ENCODE measurements around the gene RCOR3.
"Not testable (repeated sequence)": the region's sequence is repeated elsewhere in the genome, so short reads cannot be mapped to it uniquely, and the experiment has no call there.

The RCOR3 gene

GRCh38 chr1:211258756-211259637, at the start of gene RCOR3:
TSS of gene RCOR3 (plus strand) at chr1:211259366. CDS start at chr1:211259561, 195 bp downstream.
- TF ChIP-seq, protein P1, sequence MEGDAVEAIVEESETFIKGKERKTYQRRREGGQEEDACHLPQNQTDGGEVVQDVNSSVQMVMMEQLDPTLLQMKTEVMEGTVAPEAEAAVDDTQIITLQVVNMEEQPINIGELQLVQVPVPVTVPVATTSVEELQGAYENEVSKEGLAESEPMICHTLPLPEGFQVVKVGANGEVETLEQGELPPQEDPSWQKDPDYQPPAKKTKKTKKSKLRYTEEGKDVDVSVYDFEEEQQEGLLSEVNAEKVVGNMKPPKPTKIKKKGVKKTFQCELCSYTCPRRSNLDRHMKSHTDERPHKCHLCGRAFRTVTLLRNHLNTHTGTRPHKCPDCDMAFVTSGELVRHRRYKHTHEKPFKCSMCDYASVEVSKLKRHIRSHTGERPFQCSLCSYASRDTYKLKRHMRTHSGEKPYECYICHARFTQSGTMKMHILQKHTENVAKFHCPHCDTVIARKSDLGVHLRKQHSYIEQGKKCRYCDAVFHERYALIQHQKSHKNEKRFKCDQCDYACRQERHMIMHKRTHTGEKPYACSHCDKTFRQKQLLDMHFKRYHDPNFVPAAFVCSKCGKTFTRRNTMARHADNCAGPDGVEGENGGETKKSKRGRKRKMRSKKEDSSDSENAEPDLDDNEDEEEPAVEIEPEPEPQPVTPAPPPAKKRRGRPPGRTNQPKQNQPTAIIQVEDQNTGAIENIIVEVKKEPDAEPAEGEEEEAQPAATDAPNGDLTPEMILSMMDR (IDR thresholded peaks at IDR 0.05; ENCODE audit: borderline replicate concordance, insufficient read depth, low read depth, low read length) = peak; percentile 78

GRCh38 chr1:211210052-211210451, 49.1 kb upstream of the RCOR3 start:
- H3K4me3 ChIP-seq (ENCODE audit: low read depth, low read length) = no peak overlapping the region
- TF ChIP-seq, protein P1 (IDR thresholded peaks at IDR 0.05; ENCODE audit: borderline replicate concordance, insufficient read depth, low read depth, low read length) = no peak

More at GRCh38 chr1:211258756-211259637, at the start of gene RCOR3:
- peak within 1 kb of the TSS; percentile 86 for H3K4me3 ChIP-seq (ENCODE audit: low read depth, low read length)

- H3K4me3 ChIP-seq (ENCODE audit: low read depth, low read length) = no peak overlapping the region
- TF ChIP-seq, protein P1 (IDR thresholded peaks at IDR 0.05; ENCODE audit: borderline replicate concordance, insufficient read depth, low read depth, low read length) = no peak
Measured at GRCh38 chr1:211210965-211211364, 48.2 kb upstream of the RCOR3 start.

DNA sequence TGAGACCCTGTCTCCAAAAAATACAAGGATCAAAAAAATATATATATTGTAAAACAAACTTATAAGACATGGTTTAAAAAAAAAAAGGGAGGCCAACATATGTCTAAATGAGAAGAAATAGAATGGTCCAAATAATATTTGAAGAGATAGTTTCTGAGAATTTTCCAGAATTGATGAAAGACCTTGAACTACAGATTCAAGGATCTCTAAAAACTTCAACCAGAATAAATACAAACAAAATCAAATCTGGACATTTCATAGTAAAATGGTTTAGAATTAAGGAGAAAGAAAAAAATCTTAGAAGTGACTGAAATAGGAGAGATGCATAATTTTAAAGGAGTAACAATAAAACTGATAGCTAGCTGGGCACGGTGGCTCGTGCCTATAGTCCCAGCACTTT, 45.5 kb upstream of the RCOR3 start:
- no peak overlapping the region for H3K4me3 ChIP-seq (ENCODE audit: low read depth, low read length)
- TF ChIP-seq, protein P1 (IDR thresholded peaks at IDR 0.05; ENCODE audit: borderline replicate concordance, insufficient read depth, low read depth, low read length) = no peak

DNA sequence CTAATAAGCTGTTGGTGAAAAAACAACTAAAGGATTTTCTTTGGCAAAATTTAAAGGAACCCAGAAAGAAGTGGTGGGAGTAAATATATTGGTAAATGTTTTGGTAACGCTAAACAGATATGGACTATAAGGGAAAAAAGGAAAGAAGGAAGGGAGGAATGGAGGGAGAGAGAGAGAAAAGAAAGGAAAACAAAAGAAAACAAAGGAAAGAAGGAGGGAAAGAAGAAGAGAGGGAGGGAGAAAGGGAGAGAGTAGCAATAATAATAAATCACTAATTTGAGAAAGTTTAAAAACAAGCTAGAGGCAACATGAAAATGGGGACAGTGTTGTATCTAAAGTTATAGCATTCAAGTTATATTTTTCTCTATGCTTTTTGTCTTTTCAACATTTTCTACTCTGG, 43.6 kb upstream of the RCOR3 start:
- no peak overlapping the region for H3K4me3 ChIP-seq (ENCODE audit: low read depth, low read length)
- TF ChIP-seq, protein P1 (IDR thresholded peaks at IDR 0.05; ENCODE audit: borderline replicate concordance, insufficient read depth, low read depth, low read length) = no peak

DNA sequence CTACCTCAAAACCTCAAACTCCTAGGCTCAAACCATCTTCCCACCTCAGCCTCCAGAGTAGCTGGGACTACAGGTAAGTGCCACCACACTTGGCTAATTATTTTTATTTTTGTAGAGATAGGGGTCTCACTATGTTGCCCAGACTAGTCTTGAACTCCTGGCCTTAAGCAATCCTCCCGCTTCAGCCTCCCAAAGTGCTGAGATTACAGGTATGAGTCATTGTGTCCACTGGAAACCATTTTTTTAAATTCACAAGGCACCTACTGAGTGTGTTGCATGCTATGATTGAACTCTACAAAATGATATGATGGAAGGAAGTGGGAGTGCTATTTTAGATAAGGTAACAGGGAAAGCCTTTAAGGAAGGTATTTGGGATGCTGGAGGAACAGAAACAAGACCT, 41.8 kb upstream of the RCOR3 start:
- TF ChIP-seq, protein P1 (IDR thresholded peaks at IDR 0.05; ENCODE audit: borderline replicate concordance, insufficient read depth, low read depth, low read length) = no peak
- no peak overlapping the region for H3K4me3 ChIP-seq (ENCODE audit: low read depth, low read length)

DNA sequence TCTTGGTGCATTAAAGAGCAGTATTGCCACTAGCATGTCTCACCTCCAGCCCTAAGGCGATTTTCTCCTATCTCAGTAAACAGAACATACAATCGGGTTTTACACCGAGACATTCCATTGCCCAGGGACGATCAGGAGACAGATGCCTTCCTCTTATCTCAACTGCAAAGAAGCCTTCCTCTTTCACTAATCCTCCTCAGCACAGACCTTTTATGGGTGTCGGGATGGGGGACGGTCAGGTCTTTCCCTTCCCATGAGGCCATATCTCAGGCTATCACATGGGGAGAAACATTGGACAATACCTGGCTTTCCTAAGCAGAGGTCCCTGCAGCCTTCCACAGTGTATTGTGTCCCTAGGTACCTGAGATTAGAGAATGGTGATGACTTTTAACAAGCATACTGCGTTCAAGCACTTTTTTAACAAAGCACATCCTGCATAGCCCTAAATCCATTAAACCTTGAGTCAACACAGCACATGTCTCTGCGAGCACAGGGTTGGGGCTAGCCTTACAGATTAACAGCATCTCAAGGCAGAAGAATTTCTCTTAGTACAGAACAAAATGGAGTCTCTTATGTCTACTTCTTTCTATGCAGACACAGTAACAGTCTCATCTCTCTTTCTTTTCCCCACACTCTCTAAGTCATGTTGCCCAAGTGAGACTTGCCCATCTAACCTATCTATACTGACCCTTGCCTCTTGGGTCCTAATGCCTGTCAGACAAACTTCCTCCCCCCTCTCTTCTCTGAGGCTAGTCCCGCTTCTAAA, 36.5 kb upstream of the RCOR3 start:
- H3K4me3 ChIP-seq (ENCODE audit: low read depth, low read length) = not testable (repeated sequence)

GRCh38 chr1:211228573-211229364, 30.4 kb upstream of the RCOR3 start:
- not testable (repeated sequence) for H3K4me3 ChIP-seq (ENCODE audit: low read depth, low read length)

Measured in GM12875 (cell line).